HG03139 (cell line): ENCODE measurements around the gene P2RX2.
"Not testable (repeated sequence)": the region's sequence is repeated elsewhere in the genome, so short reads cannot be mapped to it uniquely, and the experiment has no call there.

Source experiments
- ATAC-seq: cut with Tn5 transposase; IDR thresholded peaks from one replicate; pipeline ENCODE4 v1.9.1; 2021; ENCODE audit not compliant: unreplicated experiment

P2RX2 gene

GRCh38 chr12:132583411-132583710, 35.2 kb upstream of the P2RX2 start:
- ATAC-seq, result no peak

GRCh38 chr12:132583736-132584135, 34.8 kb upstream of the P2RX2 start:
- ATAC-seq, result no peak

DNA sequence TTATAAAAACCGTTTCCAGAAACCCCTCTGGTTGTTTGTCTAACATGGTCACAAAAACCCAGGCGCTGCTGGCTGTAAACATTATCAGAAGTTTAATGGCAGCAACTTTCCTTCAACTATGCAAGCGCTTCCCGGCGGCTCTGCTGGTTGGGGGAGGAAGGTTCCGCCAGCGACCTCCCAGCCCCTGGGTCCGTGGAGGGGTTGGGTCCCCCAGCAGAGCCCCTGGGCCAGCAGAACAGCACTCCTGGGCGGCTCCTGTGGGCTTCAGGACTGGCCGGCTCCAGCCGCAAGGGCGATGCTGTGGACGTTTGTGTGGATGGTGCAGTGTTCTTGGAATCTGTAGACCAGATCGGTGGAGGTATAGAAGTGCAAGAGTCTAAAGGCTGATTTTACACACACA, 34.1 kb upstream of the P2RX2 start:
- ATAC-seq, result no peak

- ATAC-seq, result no peak
Observed at GRCh38 chr12:132585177-132585576, 33.4 kb upstream of the P2RX2 start.

- ATAC-seq, result no peak
Observed at GRCh38 chr12:132586929-132587328, 31.6 kb upstream of the P2RX2 start.

- no peak for ATAC-seq
Observed at GRCh38 chr12:132587781-132588180, 30.8 kb upstream of the P2RX2 start.

DNA sequence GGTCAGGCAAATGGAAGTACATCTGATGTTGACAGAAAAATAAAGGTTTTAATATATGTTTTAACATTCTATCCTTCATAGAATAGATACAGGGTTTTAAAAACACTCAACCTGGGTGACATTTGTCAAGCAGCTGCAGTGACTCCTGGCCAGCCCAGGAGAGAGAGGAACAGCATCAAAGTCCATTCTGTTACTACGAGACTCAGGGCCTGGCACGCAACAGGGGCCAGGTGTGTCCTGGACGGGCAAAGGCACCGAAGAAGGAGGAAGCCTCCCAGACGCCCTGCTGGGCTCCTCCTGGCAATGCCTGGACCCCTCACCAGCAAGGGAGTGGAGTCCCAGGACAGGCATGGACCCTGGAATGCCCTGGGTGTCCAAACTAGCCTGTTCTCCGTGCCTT, 30.3 kb upstream of the P2RX2 start:
- ATAC-seq, result no peak

DNA sequence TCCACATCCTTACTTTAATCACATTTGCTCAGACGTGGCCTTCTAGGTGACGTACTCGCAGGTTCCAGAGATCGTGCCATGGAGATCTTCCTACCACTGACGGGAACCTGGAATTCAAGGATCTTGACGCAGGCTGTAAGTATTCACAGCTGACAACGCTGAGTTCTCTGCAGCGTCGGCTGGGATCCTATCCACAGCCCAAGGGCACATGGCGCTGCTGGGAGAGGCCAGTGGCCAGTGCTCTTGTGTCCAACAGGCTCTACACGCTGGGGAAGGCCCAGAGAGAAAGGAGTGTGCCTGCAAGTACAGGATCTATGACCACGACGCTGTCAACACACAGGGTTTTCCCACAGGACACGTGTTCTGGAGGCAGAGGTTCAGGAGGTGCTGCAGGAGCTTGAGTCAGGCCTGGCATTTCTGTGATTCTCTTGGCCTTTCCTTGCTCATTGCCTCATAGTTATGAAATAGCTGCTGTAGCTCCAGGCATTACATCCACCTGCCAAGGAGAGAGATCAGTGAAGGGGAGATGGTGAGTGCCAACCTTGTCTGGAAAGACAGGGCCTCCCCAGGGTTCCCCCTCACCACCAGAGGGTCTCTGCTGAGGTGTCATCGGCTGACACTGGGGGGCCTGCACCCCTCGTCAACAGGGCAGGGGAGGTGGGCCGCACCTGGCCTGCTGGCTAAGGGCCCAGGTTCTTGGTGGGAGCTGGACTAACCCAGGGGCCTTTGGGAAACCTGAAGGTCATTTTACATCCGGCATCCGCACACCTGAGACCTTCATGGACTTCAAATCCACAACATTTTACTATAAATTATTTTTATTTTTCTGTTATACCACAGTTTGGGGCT, 29.5 kb upstream of the P2RX2 start:
- ATAC-seq, result no peak

GRCh38 chr12:132591107-132591935, 27.3 kb upstream of the P2RX2 start:
- no peak for ATAC-seq

- ATAC-seq, result no peak
Observed at GRCh38 chr12:132592282-132592970, 26.1 kb upstream of the P2RX2 start.

- no peak for ATAC-seq
Observed at GRCh38 chr12:132593071-132593470, 25.5 kb upstream of the P2RX2 start.

DNA sequence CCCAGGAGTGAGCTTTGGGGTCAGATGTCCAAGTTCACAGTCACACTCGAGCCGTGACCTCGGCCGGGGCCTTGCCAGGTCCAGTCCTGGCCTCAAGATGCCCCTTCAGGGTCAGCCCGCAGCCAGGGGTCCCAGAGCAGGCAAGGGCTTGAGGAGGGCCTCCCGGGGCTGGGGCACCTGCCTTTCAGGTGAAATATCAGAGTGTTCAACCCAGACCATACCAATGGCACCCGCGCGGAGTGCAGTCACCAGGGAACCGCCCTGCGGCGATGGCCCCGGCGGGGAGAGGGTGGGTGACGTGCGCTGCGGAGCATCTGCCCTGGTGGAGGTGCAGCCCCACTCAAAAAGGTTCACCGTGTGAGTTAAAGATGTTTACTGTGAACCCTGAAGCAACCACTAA, 25.1 kb upstream of the P2RX2 start:
- ATAC-seq, result no peak

GRCh38 chr12:132593938-132594358, 24.6 kb upstream of the P2RX2 start:
- ATAC-seq, result peak; percentile 66

GRCh38 chr12:132595183-132595582, 23.4 kb upstream of the P2RX2 start:
- no peak for ATAC-seq

- ATAC-seq, result no peak
Observed at GRCh38 chr12:132596016-132596415, 22.6 kb upstream of the P2RX2 start.

DNA sequence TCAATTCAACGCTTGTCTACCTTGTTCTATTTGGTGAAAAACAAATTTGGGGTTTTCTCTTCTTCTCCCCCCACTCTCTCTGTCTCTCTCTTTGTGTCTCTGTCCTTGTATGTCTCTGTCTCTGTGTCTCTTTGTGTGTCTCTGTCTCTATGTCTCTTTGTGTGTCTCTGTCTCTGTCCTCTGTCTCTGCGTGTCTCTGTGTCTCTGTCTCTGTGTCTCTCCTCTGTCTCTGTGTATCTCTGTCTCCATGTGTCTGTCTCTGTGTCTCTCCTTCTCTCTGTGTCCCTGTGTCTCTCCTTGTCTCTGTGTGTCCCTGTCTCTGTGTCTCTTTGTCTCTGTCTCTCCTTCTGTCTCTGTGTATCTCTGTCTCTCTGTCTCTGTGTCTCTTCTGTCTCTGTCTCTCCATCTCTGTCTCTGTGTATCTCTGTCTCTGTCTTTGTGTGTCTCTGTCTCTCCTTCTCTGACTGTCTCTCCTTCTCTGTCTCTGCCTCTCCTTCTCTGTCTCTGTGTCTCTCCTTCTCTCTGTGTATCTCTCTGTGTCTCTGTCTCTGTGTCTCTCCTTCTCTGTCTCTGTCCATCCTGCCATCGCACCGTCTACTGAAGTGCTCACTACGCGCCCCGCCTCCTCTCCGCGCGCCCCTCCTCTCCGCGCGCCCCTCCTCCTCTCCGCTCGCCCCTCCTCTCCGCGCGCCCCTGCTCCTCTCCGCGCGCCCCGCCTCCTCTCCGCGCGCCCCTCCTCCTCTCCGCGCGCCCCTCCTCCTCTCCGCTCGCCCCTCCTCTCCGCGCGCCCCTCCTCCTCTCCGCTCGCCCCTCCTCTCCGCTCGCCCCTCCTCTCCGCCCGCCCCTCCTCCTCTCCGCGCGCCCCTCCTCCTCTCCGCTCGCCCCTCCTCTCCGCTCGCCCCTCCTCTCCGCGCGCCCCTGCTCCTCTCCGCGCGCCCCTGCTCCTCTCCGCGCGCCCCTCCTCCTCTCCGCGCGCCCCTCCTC, 21.0 kb upstream of the P2RX2 start:
- no peak for ATAC-seq

DNA sequence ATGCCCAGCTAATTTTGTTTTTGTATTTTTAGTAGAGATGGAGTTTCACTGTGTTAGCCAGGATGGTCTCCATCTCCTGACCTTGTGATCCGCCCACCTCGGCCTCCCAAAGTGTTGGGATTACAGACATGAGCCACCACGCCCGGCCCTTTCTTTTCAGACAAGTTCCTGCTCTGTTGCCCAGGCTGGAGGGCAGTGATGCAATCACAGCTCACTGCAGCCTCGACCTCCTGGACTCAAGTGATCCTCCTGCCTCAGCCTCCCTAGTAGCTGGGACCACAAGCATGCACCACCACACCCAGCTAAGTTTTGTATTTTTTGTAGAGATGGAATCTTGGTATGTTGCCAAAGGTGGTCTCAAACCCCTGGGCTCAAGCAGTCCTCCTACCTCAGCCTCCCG, 19.1 kb upstream of the P2RX2 start:
- not testable (repeated sequence) for ATAC-seq

DNA sequence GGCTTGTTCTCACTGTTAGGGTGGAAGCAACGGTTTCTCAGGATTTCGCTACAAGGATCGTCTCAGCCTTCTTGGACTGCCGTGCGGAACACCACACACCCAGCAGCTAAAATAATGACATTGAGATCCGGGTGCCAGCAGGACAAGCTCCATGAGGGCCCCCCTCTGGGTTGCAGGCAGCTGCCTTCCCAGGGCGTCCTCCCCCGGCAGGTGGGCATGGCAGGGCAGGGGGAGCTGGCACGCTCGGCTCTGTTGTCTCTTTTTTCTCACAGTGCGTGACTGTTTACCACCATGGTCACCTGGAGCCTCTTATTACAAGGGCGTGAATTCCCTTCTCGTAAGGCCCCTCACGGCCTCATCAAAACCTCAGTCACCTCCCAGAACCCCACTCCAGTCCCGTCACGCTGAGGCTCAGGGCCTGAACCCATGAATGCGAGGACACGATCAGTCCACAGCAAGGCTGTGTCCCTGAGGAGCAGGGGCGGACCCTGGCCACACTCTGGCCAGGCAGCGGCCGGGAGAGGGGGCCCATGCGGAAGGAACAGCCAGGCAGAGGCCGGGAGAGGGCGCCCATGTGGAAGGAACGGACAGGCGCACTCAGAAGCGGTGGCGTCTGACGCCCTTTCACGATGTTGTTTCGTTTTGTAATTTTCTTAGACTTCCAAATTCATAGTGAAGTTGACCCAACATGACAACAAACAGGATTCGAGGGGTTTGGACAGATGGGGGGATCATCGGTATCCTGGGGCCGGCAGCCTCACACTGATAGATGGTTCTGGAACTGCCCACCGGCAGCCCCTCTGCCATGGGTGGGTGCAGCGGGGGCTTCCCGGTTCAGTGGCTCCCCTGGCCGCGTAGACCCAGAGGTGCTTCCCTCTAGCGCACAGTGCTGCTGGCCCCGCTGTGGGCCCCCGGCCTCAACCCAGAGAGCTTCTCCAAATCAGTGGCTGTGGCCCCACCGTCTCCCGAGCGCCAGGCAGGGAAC, 18.2 kb upstream of the P2RX2 start:
- ATAC-seq, result no peak

DNA sequence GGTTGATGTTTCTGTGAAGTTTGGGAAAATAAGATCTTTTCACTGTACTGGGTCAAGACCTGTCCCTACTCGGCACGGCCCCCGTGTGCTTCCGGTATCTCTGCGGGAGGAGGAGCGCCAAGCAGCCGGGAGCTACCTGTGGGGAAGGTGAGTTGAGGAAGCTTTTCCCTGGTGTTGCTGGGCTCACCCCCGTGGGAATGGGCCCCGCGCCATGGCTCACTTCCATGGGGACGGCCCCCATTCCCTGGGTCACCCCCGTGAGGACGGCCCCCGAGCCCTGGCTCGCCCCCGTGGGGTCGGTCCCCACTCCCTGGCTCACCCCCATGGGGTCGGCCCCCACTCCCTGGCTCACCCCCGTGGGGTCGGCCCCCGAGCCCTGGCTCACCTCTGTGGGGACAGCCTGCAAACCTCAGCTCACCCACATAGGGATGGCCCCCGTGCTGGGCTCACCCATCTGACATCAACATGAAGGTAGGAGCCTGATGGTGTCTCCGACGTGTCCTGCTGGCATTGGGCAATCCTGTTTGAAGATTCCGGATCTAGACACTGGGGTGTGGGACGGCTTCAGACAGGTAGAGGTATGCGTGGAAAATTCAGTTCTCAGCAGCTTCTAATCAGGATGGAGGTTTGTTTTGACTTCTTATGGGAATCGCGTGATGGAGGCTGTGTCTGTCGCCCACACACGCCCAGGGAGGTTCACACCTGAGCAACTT, 17.2 kb upstream of the P2RX2 start:
- ATAC-seq, result no peak
